ENCODE measurements around the gene SHLD3.

DNA sequence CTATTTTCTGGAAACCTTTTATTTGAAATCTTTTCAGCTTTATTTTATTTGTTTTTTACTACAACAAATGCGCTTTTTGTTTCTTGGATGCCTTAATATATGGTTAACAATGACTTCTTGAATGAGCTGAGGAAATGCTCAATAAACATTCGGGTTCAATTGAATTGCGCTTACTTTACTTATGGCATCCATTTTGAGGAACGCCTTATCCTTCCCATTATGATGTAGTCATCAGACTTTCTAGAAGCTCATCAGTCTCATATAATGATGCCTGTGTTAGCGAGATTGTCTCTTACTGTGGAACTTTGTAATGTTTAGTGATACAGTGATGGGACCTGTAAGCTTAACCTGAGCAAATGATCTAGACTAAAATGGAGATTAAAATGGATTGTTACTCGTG, 916 bp downstream of the SHLD3 start:
- TF ChIP-seq POLR2A (IDR thresholded peaks at IDR 0.05) = no peak
- TF ChIP-seq, protein P1, sequence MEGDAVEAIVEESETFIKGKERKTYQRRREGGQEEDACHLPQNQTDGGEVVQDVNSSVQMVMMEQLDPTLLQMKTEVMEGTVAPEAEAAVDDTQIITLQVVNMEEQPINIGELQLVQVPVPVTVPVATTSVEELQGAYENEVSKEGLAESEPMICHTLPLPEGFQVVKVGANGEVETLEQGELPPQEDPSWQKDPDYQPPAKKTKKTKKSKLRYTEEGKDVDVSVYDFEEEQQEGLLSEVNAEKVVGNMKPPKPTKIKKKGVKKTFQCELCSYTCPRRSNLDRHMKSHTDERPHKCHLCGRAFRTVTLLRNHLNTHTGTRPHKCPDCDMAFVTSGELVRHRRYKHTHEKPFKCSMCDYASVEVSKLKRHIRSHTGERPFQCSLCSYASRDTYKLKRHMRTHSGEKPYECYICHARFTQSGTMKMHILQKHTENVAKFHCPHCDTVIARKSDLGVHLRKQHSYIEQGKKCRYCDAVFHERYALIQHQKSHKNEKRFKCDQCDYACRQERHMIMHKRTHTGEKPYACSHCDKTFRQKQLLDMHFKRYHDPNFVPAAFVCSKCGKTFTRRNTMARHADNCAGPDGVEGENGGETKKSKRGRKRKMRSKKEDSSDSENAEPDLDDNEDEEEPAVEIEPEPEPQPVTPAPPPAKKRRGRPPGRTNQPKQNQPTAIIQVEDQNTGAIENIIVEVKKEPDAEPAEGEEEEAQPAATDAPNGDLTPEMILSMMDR (IDR thresholded peaks at IDR 0.05) = no peak
